Activated T-cell treated with anti-CD3 and anti-CD28 coated beads, Interleukin-2, amount 50 U/mL, for 24 hours (primary cell): ENCODE measurements around the gene LTBP1.

Source experiments
- DNase-seq: peaks from one replicate; pipeline ENCODE4 v3.0.0-alpha.2; 2020
- H3K27ac Mint-ChIP-seq: 2 replicates; pipeline ENCODE4 v1.8.0; 2020; ENCODE audit warnings: mild to moderate bottlenecking, mixed read lengths
- H3K27me3 Mint-ChIP-seq: 2 replicates; pipeline ENCODE4 v1.8.0; 2020; ENCODE audit warnings: mixed read lengths
- H3K36me3 Mint-ChIP-seq: 2 replicates; pipeline ENCODE4 v1.8.0; 2020; ENCODE audit warnings: low read depth, mixed read lengths
- H3K4me1 Mint-ChIP-seq: 2 replicates; pipeline ENCODE4 v1.8.0; 2020; ENCODE audit warnings: low read depth, mixed read lengths
- H3K4me3 Mint-ChIP-seq: 2 replicates; pipeline ENCODE4 v1.8.0; 2020; ENCODE audit warnings: mild to moderate bottlenecking, moderate library complexity, mixed read lengths
- H3K9me3 Mint-ChIP-seq: 2 replicates; pipeline ENCODE4 v1.8.0; 2020; ENCODE audit warnings: mixed read lengths

LTBP1 gene

DNA sequence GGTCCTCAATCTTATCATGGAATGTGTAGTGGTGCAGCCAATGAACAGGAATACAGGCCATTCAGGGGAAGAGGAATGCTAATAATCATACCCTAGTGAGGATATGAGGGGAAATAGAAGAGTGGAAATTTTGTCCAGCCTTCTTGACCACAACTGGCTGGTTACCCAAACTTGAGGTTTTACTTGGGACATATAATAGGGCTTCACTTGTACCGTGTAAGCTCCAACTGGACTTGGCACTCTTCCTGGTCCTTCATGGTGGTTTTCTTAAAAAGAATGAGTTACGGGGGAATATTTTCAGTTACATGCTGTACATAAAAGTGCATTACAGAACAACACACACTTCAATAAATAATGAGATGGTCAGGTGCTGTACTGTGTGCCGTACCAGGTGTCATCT lies 294.8 kb downstream of the LTBP1 start:
- H3K27me3 Mint-ChIP-seq, result no peaks in the 10 kb centered on the region
- H3K9me3 Mint-ChIP-seq, result no peaks in the 10 kb centered on the region
- no peaks in the 10 kb centered on the region for H3K4me1 Mint-ChIP-seq

DNA sequence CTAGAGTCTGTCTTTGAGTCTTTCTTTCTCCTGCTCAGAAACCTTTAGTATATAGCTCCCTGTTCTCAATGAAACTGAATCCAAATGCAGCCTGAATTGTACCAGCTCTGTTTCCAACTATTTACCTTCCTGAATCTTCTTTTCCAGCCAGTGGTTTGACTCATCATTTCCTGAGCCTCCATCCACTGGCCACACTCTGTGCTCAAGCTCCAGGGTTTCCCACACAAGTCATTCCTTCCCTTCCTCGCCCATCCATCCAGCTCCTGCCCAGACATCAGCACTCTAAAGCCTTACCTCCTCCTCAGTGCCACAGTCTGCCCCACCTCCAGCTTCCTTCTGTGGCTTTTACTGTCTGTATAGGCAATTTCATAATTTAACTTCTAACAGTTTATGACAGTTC lies 296.1 kb downstream of the LTBP1 start:
- Mint-ChIP-seq H3K4me3 (no peak overlapping the region), H3K27ac (no peak overlapping the region), H3K4me1 (no peaks in the 10 kb centered on the region), H3K9me3 (no peaks in the 10 kb centered on the region), H3K36me3 (no peaks in the 10 kb centered on the region), H3K27me3 (no peaks in the 10 kb centered on the region)
- DNase-seq, result no peak

More for the DNA sequence above, 294.8 kb downstream of the LTBP1 start:
- H3K4me3 Mint-ChIP-seq, result no peak overlapping the region
- H3K27ac Mint-ChIP-seq, result no peak overlapping the region
- DNase-seq, result no peak
- H3K36me3 Mint-ChIP-seq, result no peaks in the 10 kb centered on the region

DNA sequence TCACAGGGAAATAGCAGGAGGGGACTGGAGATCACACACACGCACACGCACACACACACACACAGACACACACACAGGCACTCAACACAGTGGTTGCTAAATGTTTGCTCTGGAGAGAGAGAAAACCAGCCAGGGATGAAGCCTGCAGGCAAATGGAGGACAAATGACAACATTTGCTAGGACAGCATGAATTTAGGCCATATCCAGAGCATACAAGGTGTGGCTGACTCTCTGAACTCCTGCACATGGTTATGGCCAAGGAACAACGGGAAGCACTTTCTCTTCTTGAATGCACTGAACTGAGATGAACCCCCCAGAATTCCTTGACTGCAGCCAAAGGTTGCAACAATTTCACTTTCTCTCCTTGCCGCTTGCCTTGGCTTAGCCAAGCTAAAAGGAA lies 299.7 kb downstream of the LTBP1 start:
- H3K9me3 Mint-ChIP-seq, result no peaks in the 10 kb centered on the region
- no peaks in the 10 kb centered on the region for H3K4me1 Mint-ChIP-seq
- DNase-seq, result no peak
- no peak overlapping the region for H3K4me3 Mint-ChIP-seq
- no peaks in the 10 kb centered on the region for H3K36me3 Mint-ChIP-seq
- no peak overlapping the region for H3K27ac Mint-ChIP-seq
- no peaks in the 10 kb centered on the region for H3K27me3 Mint-ChIP-seq

DNA sequence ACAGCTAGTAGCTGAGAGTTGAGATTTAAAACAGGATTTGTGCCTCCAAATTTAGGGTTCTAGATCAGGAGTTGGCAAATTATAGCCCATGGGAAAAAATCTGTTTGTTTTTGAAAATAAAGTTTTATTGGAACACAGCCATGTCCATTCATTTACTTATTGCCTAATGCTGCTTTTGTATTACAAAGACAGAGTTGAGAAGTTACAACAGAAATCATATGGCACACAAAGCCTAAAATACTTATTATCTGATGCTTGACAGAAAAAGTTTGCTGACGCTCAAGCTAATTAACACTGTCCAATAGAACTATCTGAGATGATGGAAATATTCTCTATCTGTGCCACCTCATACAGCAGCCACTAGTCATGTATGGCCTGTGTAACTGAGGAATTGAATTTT lies 300.6 kb downstream of the LTBP1 start:
- no peak overlapping the region for H3K27ac Mint-ChIP-seq
- no peaks in the 10 kb centered on the region for H3K27me3 Mint-ChIP-seq
- no peaks in the 10 kb centered on the region for H3K36me3 Mint-ChIP-seq
- H3K4me1 Mint-ChIP-seq, result no peaks in the 10 kb centered on the region
- H3K9me3 Mint-ChIP-seq, result no peaks in the 10 kb centered on the region
- H3K4me3 Mint-ChIP-seq, result no peak overlapping the region
- no peak for DNase-seq

DNA sequence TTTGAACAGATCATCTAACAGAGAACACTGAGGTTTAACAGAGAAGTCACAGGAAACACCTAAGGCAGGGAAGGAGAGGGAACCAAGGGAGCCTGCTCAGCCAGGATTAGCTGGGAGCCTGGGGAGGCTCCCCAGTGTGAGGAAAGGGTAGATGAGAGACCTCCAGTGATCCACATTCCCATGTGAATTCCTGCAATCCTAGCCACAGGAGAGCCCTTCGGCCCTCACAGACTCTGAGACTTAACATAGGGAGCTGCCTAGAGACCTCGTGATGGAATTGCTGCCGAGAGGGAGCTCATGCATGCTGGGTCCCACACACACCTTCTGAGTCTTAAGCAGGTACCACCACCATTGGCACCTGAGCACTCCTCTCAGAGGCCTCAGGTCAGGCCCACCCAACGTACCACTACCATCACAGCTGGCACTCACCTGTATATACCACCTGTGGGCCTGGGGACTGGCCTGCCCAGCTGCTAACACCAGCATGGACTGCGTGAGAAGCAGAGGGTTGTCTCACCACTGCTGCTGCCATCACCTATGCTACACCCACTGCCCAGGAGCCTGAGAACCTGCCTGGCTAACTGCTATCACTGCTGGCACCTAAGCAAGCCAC lies 303.8 kb downstream of the LTBP1 start:
- Mint-ChIP-seq H3K36me3 (no peaks in the 10 kb centered on the region), H3K4me1 (no peaks in the 10 kb centered on the region), H3K4me3 (no peak overlapping the region), H3K9me3 (no peaks in the 10 kb centered on the region), H3K27ac (no peak overlapping the region), H3K27me3 (no peaks in the 10 kb centered on the region)
- no peak for DNase-seq

DNA sequence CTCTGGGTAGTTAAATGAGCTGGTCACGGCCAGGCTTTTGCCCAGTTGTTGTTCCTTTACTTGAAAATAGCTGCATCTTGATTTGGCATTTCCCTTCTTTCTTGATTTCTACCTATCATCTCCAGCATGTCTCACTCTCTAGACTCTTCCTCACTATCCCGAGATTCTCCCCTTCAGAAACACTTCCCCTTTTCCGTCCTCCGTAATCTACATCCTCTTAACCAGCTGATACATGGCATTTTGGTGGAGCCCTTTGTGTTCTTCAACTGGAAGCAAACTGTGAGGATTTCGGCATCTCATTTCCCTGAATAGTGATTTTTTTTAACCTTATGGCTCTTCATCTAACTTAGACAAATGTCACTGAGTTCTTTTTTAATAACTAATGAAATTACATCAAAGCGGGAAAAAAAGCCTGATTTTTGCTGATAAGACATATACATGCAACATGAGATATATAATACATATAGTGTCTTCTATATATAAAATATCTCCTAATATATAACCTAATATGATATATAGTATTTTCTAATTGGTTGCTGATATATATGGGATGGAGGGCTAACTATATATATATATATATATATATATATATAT lies 309.5 kb downstream of the LTBP1 start:
- H3K9me3 Mint-ChIP-seq, result peaks cover 3% of the 10 kb centered on the region

DNA sequence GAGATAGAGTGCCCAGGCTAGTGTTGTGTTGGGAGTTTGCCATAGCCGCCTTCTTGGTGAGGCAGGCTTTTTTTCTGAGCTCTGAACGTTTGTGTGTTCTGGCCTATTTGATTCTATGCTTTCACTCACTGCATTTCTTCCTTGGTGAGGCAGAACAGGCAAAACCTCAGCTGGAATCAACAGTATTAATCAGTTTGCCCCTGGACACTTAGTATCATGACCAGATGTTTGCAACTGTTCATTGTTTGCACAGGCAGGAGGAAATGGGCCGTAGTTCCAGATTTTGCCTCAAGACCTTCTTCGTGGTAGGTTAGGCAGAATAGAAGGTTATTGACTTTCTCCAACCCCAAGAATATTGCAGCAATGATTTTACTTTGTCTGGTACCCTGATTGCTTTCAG lies 311.6 kb downstream of the LTBP1 start:
- no peaks in the 10 kb centered on the region for H3K4me1 Mint-ChIP-seq
- H3K9me3 Mint-ChIP-seq, result peaks cover 3% of the 10 kb centered on the region
- DNase-seq, result no peak

More for the DNA sequence above, 309.5 kb downstream of the LTBP1 start:
- Mint-ChIP-seq H3K27ac (no peak overlapping the region), H3K27me3 (peaks cover 14% of the 10 kb centered on the region), H3K36me3 (no peaks in the 10 kb centered on the region), H3K4me1 (no peaks in the 10 kb centered on the region), H3K4me3 (no peak overlapping the region)
- DNase-seq, result no peak

DNA sequence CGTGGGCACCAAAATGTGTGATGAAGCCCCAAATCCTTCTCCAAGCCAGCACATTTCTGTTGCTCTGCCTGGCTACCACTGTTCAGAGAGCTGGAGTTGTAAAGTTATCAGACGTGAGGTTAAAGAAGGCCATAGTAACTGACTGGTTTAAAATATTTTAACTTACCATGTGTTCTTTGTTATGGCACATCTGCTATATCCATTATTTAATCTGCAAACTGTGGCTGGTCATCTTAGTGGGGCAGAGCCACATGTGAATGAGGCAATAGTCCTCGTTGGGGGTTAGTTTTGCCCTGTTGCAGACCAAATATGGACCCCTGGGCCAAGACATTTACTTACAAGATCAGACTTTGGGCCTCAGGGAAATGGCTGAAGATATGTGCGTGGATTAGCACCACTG lies 315.3 kb downstream of the LTBP1 start:
- peaks cover 16% of the 10 kb centered on the region for H3K27me3 Mint-ChIP-seq
- no peaks in the 10 kb centered on the region for H3K4me1 Mint-ChIP-seq
- H3K4me3 Mint-ChIP-seq, result no peak overlapping the region
- no peaks in the 10 kb centered on the region for H3K9me3 Mint-ChIP-seq
- DNase-seq, result no peak
- H3K36me3 Mint-ChIP-seq, result no peaks in the 10 kb centered on the region
- H3K27ac Mint-ChIP-seq, result no peak overlapping the region

More for the DNA sequence above, 311.6 kb downstream of the LTBP1 start:
- Mint-ChIP-seq H3K36me3 (no peaks in the 10 kb centered on the region), H3K4me3 (no peak overlapping the region), H3K27ac (no peak overlapping the region), H3K27me3 (peaks cover 16% of the 10 kb centered on the region)

DNA sequence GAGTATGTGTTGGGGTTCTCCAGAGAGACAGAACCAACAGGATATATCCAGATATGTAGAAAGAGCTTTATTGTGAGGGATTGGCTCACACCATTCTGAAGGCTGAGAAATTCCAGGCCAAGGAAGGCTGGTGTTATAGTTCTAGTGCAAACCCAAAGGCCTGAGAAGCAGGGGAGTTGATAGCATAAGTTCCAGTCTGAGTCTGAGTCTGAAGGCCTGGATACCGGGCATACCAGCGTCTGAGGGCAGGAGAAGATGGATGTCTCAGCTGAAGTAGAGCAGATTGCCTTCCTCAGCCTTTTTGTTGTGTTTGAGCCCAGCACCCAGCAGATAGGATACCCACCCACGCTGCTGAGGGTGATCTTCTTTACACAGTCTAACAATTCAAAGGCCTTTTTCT lies 318.0 kb downstream of the LTBP1 start:
- Mint-ChIP-seq H3K27me3 (peaks cover 11% of the 10 kb centered on the region), H3K4me1 (no peaks in the 10 kb centered on the region), H3K36me3 (no peaks in the 10 kb centered on the region), H3K4me3 (no peak overlapping the region), H3K27ac (no peak overlapping the region), H3K9me3 (peaks cover 2% of the 10 kb centered on the region)
- no peak for DNase-seq

DNA sequence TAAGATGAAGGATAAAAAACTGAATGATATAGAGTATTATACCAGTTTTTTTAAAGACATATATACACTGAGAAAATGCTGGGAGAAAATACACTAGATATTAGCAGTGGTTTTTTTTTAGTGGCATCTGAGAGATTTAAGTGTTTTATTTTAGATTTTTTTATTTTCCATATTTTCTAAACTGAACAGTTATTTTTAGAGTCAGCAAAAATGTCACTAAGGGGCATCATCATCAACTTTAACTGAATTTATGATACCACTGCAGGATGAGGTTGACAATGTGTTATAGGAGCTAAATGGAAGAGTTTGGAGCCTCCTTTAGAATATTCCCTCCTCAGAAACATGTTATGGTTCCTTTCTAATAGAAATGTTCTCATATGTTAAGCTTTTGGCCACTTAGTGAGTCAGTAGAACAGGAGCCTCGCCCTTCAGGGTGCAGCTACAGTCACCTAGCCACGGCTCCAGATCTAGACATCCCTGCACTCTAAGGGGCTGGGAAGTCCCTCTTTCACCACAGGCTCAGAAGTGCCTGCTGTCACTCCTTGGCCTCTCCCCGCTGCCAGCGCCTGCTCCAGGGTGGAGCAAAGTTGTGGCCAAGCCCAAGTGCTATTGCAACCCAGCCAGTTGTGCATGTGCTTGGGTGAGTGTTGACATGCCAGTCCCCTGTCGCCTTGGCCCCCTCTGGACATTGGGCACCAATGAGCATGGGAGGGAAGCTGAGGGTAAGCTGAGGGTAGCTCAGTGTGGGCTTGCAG lies 319.0 kb downstream of the LTBP1 start:
- Mint-ChIP-seq H3K4me3 (no peak overlapping the region), H3K9me3 (peaks cover 2% of the 10 kb centered on the region), H3K27me3 (peaks cover 15% of the 10 kb centered on the region), H3K4me1 (no peaks in the 10 kb centered on the region), H3K27ac (no peak overlapping the region), H3K36me3 (no peaks in the 10 kb centered on the region)
- no peak for DNase-seq

DNA sequence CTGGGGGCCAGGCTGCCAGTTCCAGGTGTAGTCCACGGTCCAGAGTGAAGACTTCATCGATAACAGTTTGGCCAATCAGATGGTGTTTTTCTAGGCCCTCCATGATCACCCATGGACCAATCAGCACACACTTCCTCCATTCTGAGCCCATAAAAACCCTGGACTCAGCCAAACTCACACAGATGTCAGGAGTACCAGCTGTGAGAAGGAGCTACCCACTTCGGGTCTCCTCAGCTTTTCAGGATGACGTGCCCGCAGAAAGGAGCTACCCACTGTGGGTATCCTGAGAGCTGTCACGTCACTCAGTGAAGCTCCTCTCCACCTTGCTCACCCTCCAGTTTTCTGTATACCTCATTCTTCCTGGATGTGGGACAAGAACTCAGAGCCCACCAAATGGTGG lies 319.7 kb downstream of the LTBP1 start:
- peaks cover 2% of the 10 kb centered on the region for H3K9me3 Mint-ChIP-seq
- peaks cover 14% of the 10 kb centered on the region for H3K27me3 Mint-ChIP-seq
- peaks cover 4% of the 10 kb centered on the region for H3K4me1 Mint-ChIP-seq
- DNase-seq, result no peak
- H3K4me3 Mint-ChIP-seq, result no peak overlapping the region
- H3K36me3 Mint-ChIP-seq, result no peaks in the 10 kb centered on the region
- no peak overlapping the region for H3K27ac Mint-ChIP-seq

DNA sequence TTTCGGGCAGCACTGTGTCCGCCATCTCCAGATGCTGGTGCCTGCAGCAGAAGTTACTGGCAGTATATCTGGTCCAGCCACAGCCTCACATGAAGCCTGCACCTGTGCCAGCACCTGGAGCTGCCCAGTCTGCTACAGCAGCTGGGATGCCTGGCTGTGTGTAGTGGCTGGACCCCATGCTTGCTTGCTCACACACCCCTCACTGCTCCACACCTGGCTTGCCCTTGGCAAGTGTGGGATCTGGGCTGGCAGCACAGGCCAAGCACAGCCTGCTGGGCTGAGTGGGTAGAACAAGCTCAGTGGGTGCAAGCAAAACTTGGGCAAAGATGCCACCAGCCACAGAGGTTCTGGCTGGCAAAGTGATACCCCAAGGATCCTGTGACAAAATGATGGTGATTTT lies 320.3 kb downstream of the LTBP1 start:
- H3K4me1 Mint-ChIP-seq, result peaks cover 7% of the 10 kb centered on the region
- peaks cover 2% of the 10 kb centered on the region for H3K9me3 Mint-ChIP-seq
- H3K4me3 Mint-ChIP-seq, result no peak overlapping the region
- no peaks in the 10 kb centered on the region for H3K36me3 Mint-ChIP-seq
- H3K27ac Mint-ChIP-seq, result no peak overlapping the region
- H3K27me3 Mint-ChIP-seq, result peaks cover 14% of the 10 kb centered on the region
- no peak for DNase-seq

DNA sequence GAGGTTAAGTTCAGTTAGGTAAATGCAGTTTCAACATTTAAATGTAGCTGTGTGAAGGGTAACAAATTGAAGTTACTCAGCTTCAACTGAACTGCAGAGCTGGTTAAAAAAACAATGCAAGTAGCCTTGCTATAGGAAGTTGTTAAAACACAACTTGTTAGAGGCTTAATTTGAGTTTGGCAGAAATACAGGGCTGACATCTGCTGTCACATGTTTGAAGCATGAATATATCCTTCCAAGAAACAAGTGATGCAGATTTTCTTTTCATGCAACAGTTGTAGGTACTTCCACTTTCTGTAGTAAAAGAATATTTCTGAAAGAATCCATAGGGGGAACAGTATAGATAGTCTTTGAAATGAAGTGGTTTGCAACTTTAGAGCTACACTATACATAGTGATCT lies 321.0 kb downstream of the LTBP1 start:
- peaks cover 2% of the 10 kb centered on the region for H3K9me3 Mint-ChIP-seq
- no peak overlapping the region for H3K4me3 Mint-ChIP-seq
- H3K4me1 Mint-ChIP-seq, result peaks cover 9% of the 10 kb centered on the region
- H3K27ac Mint-ChIP-seq, result no peak overlapping the region
- H3K36me3 Mint-ChIP-seq, result no peaks in the 10 kb centered on the region
- DNase-seq, result no peak
- H3K27me3 Mint-ChIP-seq, result peaks cover 14% of the 10 kb centered on the region

DNA sequence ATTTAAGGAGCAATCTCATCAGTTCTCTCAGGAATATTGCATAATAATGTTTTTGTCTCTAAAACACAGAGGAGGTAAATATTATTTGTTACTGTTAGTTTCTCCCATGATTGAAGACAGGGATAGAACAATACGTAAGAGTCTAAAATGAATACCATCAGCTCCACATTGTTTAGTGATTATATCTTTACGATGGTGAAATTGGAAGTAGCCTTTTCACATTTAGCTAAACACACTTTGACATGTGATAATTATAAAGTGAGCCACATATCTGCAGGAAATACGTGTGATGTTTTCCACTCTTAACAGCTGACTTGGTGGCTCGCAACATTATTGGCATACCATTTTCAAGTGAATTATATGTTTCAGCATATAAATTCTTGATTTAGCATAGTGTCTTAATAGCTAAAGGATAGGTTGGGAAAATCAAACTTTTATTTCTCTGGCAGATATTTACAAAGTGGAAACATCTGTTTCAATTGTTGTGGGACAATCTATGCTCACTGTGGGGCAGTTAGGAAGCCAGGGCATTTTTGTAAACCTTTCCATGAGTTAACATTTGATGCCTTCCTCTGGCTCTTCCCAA lies 321.6 kb downstream of the LTBP1 start:
- H3K9me3 Mint-ChIP-seq, result peaks cover 2% of the 10 kb centered on the region
- DNase-seq, result no peak
- H3K4me1 Mint-ChIP-seq, result peaks cover 9% of the 10 kb centered on the region
- H3K27me3 Mint-ChIP-seq, result peaks cover 14% of the 10 kb centered on the region
- no peak overlapping the region for H3K27ac Mint-ChIP-seq
- no peaks in the 10 kb centered on the region for H3K36me3 Mint-ChIP-seq
- no peak overlapping the region for H3K4me3 Mint-ChIP-seq

DNA sequence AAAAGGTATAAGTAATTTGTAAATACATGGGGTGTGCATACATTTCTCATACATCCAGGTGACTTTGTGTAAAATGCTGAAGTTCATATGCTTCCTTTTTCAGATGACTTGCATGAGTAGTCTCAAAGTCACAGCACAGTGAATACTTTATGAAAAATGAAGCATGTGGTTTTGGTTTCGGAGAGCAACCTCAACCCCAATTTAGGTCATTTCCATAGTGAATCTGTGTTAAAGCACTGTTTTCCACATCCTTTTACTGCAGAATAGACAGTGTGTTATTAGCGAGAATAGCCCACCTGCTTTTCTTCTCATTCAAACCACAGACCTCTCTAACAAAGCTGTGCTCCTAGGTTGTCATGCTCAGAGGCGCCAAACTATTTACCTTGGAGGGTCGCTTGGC lies 325.2 kb downstream of the LTBP1 start:
- no peak overlapping the region for H3K4me3 Mint-ChIP-seq

More for the DNA sequence above, 325.2 kb downstream of the LTBP1 start:
- no peaks in the 10 kb centered on the region for H3K36me3 Mint-ChIP-seq
- DNase-seq, result no peak
- peaks cover 2% of the 10 kb centered on the region for H3K9me3 Mint-ChIP-seq
- no peak overlapping the region for H3K27ac Mint-ChIP-seq
- peaks cover 14% of the 10 kb centered on the region for H3K27me3 Mint-ChIP-seq
- H3K4me1 Mint-ChIP-seq, result peaks cover 13% of the 10 kb centered on the region
